ENCODE data around the gene MYO1E. TPM values are rescaled to one million over a fixed set of nuclear protein-coding genes. Genes with fewer than 3 reads are reported as not detected.

Gene MYO1E
- total RNA-seq, 1 experiment from 2014 or later, result 83.6 TPM

DNA sequence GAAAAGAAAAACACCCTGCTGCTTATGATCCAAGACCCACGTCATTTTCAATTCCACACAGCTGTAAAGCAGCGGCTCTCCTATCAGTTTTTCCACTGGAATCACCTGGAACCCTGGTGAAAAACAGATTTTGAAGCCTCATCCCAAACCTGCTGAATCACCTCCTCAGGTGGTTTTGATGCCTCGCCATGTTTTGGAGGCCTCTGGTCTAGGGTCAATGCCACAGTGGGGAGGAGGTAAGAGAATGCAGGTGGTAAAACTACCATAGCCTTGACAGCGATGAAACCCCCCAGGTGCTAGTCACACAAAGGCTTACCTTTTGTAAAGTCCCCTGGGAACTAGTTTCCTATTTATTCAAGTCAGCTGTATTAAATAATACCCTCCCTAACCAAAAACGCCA is 24.8 kb downstream of the MYO1E start:
- CTCF ChIA-PET, result interaction anchor here (1.5 kb wide), 1 partner anchor 101 kb away, joined by 5 read pairs; no protein-coding TSS in a partner anchor

DNA sequence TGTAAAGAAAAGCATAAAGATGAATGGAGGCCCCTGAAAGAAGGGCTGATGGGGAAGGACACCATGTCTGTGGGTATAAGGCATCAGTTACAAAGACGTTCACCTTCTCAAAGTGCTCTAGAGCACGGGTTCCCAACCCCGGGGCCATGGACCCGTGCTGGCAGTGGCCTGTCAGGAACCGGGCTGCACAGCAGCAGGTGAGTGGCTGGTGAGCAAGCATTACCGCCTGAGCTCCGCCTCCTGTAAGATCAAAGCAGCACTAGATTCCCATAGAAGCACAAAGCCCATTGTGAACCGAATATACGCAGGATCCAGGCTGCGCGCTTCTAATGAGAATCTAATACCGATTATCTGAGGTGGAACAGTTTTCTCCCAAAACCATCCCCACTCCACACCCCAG is 25.7 kb downstream of the MYO1E start:
- ATAC-seq, result peak; percentile 65
- peaks cover 61% of the 10 kb centered on the region for H3K4me1 Mint-ChIP-seq
- peak; percentile 47 for DNase-seq (ENCODE audit: low spot score)
- H3K36me3 Mint-ChIP-seq, result peaks cover 10% of the 10 kb centered on the region
- H3K27ac Mint-ChIP-seq, result no peak overlapping the region
- CTCF ChIA-PET, result interaction anchor here (0.6 to 1.5 kb wide), 2 partner anchors 55 to 100 kb away, joined by 5 read pairs; no protein-coding TSS in a partner anchor
- no peak overlapping the region for H3K4me3 Mint-ChIP-seq
- H3K9me3 Mint-ChIP-seq, result peaks cover 13% of the 10 kb centered on the region
- H3K27me3 Mint-ChIP-seq (ENCODE audit: low read depth), result peaks cover 18% of the 10 kb centered on the region
- POLR2A ChIA-PET, result no interaction called here
- TF ChIP-seq, protein P1, sequence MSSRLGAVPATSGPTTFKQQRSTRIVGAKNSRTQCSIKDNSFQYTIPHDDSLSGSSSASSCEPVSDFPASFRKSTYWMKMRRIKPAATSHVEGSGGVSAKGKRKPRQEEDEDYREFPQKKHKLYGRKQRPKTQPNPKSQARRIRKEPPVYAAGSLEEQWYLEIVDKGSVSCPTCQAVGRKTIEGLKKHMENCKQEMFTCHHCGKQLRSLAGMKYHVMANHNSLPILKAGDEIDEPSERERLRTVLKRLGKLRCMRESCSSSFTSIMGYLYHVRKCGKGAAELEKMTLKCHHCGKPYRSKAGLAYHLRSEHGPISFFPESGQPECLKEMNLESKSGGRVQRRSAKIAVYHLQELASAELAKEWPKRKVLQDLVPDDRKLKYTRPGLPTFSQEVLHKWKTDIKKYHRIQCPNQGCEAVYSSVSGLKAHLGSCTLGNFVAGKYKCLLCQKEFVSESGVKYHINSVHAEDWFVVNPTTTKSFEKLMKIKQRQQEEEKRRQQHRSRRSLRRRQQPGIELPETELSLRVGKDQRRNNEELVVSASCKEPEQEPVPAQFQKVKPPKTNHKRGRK (CRISPR knock-in tag; IDR thresholded peaks at IDR 0.05; ENCODE audit: borderline replicate concordance), result no peak
- TF ChIP-seq KAT7 (CRISPR knock-in tag; IDR thresholded peaks at IDR 0.05; ENCODE audit: borderline replicate concordance), result no peak
- TF ChIP-seq, protein P2, sequence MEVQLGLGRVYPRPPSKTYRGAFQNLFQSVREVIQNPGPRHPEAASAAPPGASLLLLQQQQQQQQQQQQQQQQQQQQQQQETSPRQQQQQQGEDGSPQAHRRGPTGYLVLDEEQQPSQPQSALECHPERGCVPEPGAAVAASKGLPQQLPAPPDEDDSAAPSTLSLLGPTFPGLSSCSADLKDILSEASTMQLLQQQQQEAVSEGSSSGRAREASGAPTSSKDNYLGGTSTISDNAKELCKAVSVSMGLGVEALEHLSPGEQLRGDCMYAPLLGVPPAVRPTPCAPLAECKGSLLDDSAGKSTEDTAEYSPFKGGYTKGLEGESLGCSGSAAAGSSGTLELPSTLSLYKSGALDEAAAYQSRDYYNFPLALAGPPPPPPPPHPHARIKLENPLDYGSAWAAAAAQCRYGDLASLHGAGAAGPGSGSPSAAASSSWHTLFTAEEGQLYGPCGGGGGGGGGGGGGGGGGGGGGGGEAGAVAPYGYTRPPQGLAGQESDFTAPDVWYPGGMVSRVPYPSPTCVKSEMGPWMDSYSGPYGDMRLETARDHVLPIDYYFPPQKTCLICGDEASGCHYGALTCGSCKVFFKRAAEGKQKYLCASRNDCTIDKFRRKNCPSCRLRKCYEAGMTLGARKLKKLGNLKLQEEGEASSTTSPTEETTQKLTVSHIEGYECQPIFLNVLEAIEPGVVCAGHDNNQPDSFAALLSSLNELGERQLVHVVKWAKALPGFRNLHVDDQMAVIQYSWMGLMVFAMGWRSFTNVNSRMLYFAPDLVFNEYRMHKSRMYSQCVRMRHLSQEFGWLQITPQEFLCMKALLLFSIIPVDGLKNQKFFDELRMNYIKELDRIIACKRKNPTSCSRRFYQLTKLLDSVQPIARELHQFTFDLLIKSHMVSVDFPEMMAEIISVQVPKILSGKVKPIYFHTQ (CRISPR knock-in tag; IDR thresholded peaks at IDR 0.05), result no peak
- no peak for TF ChIP-seq CREB1 (CRISPR knock-in tag; IDR thresholded peaks at IDR 0.05)
- no peak for TF ChIP-seq CBFB (CRISPR knock-in tag; IDR thresholded peaks at IDR 0.05; ENCODE audit: low read depth)
- TF ChIP-seq, protein P3, sequence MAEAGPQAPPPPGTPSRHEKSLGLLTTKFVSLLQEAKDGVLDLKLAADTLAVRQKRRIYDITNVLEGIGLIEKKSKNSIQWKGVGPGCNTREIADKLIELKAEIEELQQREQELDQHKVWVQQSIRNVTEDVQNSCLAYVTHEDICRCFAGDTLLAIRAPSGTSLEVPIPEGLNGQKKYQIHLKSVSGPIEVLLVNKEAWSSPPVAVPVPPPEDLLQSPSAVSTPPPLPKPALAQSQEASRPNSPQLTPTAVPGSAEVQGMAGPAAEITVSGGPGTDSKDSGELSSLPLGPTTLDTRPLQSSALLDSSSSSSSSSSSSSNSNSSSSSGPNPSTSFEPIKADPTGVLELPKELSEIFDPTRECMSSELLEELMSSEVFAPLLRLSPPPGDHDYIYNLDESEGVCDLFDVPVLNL (CRISPR knock-in tag; IDR thresholded peaks at IDR 0.05; ENCODE audit: borderline replicate concordance, low read depth), result no peak
- TF ChIP-seq, protein P4, sequence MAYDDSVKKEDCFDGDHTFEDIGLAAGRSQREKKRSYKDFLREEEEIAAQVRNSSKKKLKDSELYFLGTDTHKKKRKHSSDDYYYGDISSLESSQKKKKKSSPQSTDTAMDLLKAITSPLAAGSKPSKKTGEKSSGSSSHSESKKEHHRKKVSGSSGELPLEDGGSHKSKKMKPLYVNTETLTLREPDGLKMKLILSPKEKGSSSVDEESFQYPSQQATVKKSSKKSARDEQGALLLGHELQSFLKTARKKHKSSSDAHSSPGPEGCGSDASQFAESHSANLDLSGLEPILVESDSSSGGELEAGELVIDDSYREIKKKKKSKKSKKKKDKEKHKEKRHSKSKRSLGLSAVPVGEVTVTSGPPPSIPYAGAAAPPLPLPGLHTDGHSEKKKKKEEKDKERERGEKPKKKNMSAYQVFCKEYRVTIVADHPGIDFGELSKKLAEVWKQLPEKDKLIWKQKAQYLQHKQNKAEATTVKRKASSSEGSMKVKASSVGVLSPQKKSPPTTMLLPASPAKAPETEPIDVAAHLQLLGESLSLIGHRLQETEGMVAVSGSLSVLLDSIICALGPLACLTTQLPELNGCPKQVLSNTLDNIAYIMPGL (CRISPR knock-in tag; IDR thresholded peaks at IDR 0.05), result no peak
- no peak for TF ChIP-seq IRF2 (CRISPR knock-in tag; IDR thresholded peaks at IDR 0.05; ENCODE audit: borderline replicate concordance, low read depth)
- TF ChIP-seq SP1 (CRISPR knock-in tag; conservative IDR thresholded peaks at IDR 0.05), result no peak
- TF ChIP-seq, protein P5, sequence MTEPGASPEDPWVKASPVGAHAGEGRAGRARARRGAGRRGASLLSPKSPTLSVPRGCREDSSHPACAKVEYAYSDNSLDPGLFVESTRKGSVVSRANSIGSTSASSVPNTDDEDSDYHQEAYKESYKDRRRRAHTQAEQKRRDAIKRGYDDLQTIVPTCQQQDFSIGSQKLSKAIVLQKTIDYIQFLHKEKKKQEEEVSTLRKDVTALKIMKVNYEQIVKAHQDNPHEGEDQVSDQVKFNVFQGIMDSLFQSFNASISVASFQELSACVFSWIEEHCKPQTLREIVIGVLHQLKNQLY (CRISPR knock-in tag; IDR thresholded peaks at IDR 0.05), result no peak
- no peak for TF ChIP-seq GRHL2 (CRISPR knock-in tag; IDR thresholded peaks at IDR 0.05; ENCODE audit: insufficient replicate concordance, severe bottlenecking)
- no peak for TF ChIP-seq ZNF416 (CRISPR knock-in tag; IDR thresholded peaks at IDR 0.05)
- TF ChIP-seq SMAD4 (CRISPR knock-in tag; IDR thresholded peaks at IDR 0.05), result no peak
- TF ChIP-seq, protein P6, sequence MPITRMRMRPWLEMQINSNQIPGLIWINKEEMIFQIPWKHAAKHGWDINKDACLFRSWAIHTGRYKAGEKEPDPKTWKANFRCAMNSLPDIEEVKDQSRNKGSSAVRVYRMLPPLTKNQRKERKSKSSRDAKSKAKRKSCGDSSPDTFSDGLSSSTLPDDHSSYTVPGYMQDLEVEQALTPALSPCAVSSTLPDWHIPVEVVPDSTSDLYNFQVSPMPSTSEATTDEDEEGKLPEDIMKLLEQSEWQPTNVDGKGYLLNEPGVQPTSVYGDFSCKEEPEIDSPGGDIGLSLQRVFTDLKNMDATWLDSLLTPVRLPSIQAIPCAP (CRISPR knock-in tag; IDR thresholded peaks at IDR 0.05), result no peak
- TF ChIP-seq, protein P7, sequence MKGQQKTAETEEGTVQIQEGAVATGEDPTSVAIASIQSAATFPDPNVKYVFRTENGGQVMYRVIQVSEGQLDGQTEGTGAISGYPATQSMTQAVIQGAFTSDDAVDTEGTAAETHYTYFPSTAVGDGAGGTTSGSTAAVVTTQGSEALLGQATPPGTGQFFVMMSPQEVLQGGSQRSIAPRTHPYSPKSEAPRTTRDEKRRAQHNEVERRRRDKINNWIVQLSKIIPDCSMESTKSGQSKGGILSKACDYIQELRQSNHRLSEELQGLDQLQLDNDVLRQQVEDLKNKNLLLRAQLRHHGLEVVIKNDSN (CRISPR knock-in tag; IDR thresholded peaks at IDR 0.05), result no peak

More for the DNA sequence above, 24.8 kb downstream of the MYO1E start:
- peaks cover 70% of the 10 kb centered on the region for H3K4me1 Mint-ChIP-seq
- peak overlapping the region; percentile 67 for H3K27ac Mint-ChIP-seq
- DNase-seq (ENCODE audit: low spot score) (no peak), ATAC-seq (peak; percentile 16; the same call in 1 of the 2 replicates)
- H3K4me3 Mint-ChIP-seq, result no peak overlapping the region
- H3K27me3 Mint-ChIP-seq (ENCODE audit: low read depth), result peaks cover 28% of the 10 kb centered on the region
- POLR2A ChIA-PET, result interaction anchor here (2.0 kb wide), 1 partner anchor 25 kb away, joined by 4 read pairs; the partner anchor contains the start of gene MYO1E
- H3K36me3 Mint-ChIP-seq, result peaks cover 3% of the 10 kb centered on the region; the same call in 1 of the 2 replicates
- TF ChIP-seq, protein P8, sequence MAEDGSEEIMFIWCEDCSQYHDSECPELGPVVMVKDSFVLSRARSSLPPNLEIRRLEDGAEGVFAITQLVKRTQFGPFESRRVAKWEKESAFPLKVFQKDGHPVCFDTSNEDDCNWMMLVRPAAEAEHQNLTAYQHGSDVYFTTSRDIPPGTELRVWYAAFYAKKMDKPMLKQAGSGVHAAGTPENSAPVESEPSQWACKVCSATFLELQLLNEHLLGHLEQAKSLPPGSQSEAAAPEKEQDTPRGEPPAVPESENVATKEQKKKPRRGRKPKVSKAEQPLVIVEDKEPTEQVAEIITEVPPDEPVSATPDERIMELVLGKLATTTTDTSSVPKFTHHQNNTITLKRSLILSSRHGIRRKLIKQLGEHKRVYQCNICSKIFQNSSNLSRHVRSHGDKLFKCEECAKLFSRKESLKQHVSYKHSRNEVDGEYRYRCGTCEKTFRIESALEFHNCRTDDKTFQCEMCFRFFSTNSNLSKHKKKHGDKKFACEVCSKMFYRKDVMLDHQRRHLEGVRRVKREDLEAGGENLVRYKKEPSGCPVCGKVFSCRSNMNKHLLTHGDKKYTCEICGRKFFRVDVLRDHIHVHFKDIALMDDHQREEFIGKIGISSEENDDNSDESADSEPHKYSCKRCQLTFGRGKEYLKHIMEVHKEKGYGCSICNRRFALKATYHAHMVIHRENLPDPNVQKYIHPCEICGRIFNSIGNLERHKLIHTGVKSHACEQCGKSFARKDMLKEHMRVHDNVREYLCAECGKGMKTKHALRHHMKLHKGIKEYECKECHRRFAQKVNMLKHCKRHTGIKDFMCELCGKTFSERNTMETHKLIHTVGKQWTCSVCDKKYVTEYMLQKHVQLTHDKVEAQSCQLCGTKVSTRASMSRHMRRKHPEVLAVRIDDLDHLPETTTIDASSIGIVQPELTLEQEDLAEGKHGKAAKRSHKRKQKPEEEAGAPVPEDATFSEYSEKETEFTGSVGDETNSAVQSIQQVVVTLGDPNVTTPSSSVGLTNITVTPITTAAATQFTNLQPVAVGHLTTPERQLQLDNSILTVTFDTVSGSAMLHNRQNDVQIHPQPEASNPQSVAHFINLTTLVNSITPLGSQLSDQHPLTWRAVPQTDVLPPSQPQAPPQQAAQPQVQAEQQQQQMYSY (CRISPR knock-in tag; IDR thresholded peaks at IDR 0.05), result peak; percentile 65
- TF ChIP-seq, protein P9, sequence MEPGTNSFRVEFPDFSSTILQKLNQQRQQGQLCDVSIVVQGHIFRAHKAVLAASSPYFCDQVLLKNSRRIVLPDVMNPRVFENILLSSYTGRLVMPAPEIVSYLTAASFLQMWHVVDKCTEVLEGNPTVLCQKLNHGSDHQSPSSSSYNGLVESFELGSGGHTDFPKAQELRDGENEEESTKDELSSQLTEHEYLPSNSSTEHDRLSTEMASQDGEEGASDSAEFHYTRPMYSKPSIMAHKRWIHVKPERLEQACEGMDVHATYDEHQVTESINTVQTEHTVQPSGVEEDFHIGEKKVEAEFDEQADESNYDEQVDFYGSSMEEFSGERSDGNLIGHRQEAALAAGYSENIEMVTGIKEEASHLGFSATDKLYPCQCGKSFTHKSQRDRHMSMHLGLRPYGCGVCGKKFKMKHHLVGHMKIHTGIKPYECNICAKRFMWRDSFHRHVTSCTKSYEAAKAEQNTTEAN (CRISPR knock-in tag; IDR thresholded peaks at IDR 0.05), result no peak
- H3K9me3 Mint-ChIP-seq, result peaks cover 7% of the 10 kb centered on the region
